WTC11 (cell line): ENCODE measurements around the gene PHF24. TPM values are rescaled to one million over a fixed set of nuclear protein-coding genes. Genes with fewer than 3 reads are reported as not detected.

Experiments
- ATAC-seq: fragments of 200-7000 bp; cut with Tn5 transposase; 2 replicates; pipeline ENCODE4 v1.10.0; 2021; ENCODE audit warnings: mild to moderate bottlenecking, moderate library complexity
- CTCF ChIA-PET: fragments of 300-600 bp; sonication (Branson Sonifier 250); formaldehyde crosslinking; loops from one replicate; lab custom pipeline; 2021; ENCODE audit warnings: antibody characterized with exemption; lab: Charles Lee
- POLR2A ChIA-PET: fragments of 350-600 bp; sonication (Branson Sonifier 250); formaldehyde crosslinking; loops from one replicate; lab custom pipeline; 2021; ENCODE audit warnings: antibody characterized with exemption; lab: Charles Lee
- DNase-seq: peaks from one replicate; pipeline ENCODE4 v3.0.0; 2021; ENCODE audit warnings: low spot score
- H3K27ac Mint-ChIP-seq: 2 replicates; pipeline ENCODE4 v1.8.0; 2021; ENCODE audit warnings: mixed read lengths
- H3K27me3 Mint-ChIP-seq: 2 replicates; pipeline ENCODE4 v1.8.0; 2021; ENCODE audit warnings: low read depth, mild to moderate bottlenecking, moderate library complexity, mixed read lengths
- H3K36me3 Mint-ChIP-seq: 2 replicates; pipeline ENCODE4 v1.8.0; 2021; ENCODE audit warnings: mixed read lengths
- H3K4me1 Mint-ChIP-seq: 2 replicates; pipeline ENCODE4 v1.8.0; 2022; ENCODE audit warnings: mixed read lengths
- H3K4me3 Mint-ChIP-seq: 2 replicates; pipeline ENCODE4 v1.8.0; 2021; ENCODE audit warnings: mild to moderate bottlenecking, moderate library complexity, mixed read lengths
- H3K9me3 Mint-ChIP-seq: 2 replicates; pipeline ENCODE4 v1.8.0; 2021; ENCODE audit warnings: mixed read lengths
- ATF3 ChIP-seq: sonication (generic); formaldehyde crosslinking; conservative IDR thresholded peaks from 2 replicates; pipeline ENCODE4 v1.8.1; 2022; ENCODE audit warnings: mild to moderate bottlenecking, missing genetic modification reagents
- CREM ChIP-seq: sonication (generic); formaldehyde crosslinking; IDR thresholded peaks from 2 replicates; pipeline ENCODE4 v1.8.1; 2022; ENCODE audit warnings: mild to moderate bottlenecking, missing genetic modification reagents, moderate library complexity
- E2F5 ChIP-seq: sonication (generic); formaldehyde crosslinking; IDR thresholded peaks from 2 replicates; pipeline ENCODE4 v1.8.1; 2022; ENCODE audit warnings: mild to moderate bottlenecking, moderate library complexity, missing genetic modification reagents
- EMX1 ChIP-seq: fragments of 250-450 bp; sonication (Bioruptor Pico); IDR thresholded peaks from 2 replicates; pipeline ENCODE4 v1.8.0; 2021; ENCODE audit warnings: mild to moderate bottlenecking
- ESRRA ChIP-seq: sonication (generic); formaldehyde crosslinking; IDR thresholded peaks from 2 replicates; pipeline ENCODE4 v1.8.1; 2022; ENCODE audit warnings: mild to moderate bottlenecking, missing genetic modification reagents, borderline replicate concordance
- FOXJ3 ChIP-seq: sonication (generic); formaldehyde crosslinking; IDR thresholded peaks from 2 replicates; pipeline ENCODE4 v1.9.0; 2021; ENCODE audit warnings: missing genetic modification reagents, mild to moderate bottlenecking, borderline replicate concordance
- IRF1 ChIP-seq: sonication (generic); formaldehyde crosslinking; IDR thresholded peaks from 2 replicates; pipeline ENCODE4 v1.8.0; 2023; ENCODE audit warnings: missing genetic modification reagents
- KAT7 ChIP-seq: sonication (generic); formaldehyde crosslinking; IDR thresholded peaks from 2 replicates; pipeline ENCODE4 v1.8.1; 2023; ENCODE audit warnings: missing genetic modification reagents, mild to moderate bottlenecking, borderline replicate concordance
- MAX ChIP-seq: sonication (generic); formaldehyde crosslinking; IDR thresholded peaks from 2 replicates; pipeline ENCODE4 v1.8.0; 2022; ENCODE audit warnings: mild to moderate bottlenecking, missing genetic modification reagents
- MLX ChIP-seq: sonication (generic); formaldehyde crosslinking; IDR thresholded peaks from 2 replicates; pipeline ENCODE4 v1.8.1; 2023; ENCODE audit warnings: mild to moderate bottlenecking, missing genetic modification reagents, moderate library complexity
- MXD4 ChIP-seq: fragments of 250-450 bp; sonication (Bioruptor Pico); IDR thresholded peaks from 2 replicates; pipeline ENCODE4 v1.8.0; 2021; ENCODE audit warnings: mild to moderate bottlenecking, moderate library complexity, borderline replicate concordance
- NFATC4 ChIP-seq: fragments of 250-450 bp; sonication (Bioruptor Pico); IDR thresholded peaks from 2 replicates; pipeline ENCODE4 v1.9.0; 2021; ENCODE audit warnings: mild to moderate bottlenecking
- NFE2L1 ChIP-seq: sonication (generic); formaldehyde crosslinking; IDR thresholded peaks from 2 replicates; pipeline ENCODE4 v1.8.1; 2023; ENCODE audit warnings: missing genetic modification reagents
- NR2C2 ChIP-seq: sonication (generic); formaldehyde crosslinking; IDR thresholded peaks from 2 replicates; pipeline ENCODE4 v1.8.0; 2022; ENCODE audit warnings: mild to moderate bottlenecking, missing genetic modification reagents
- PREB ChIP-seq: sonication (generic); formaldehyde crosslinking; IDR thresholded peaks from 2 replicates; pipeline ENCODE4 v1.8.1; 2022; ENCODE audit warnings: mild to moderate bottlenecking, missing genetic modification reagents, moderate library complexity, borderline replicate concordance
- PRRX2 ChIP-seq: fragments of 250-450 bp; sonication (Bioruptor Pico); IDR thresholded peaks from 2 replicates; pipeline ENCODE4 v1.8.0; 2021; ENCODE audit warnings: mild to moderate bottlenecking
- SMAD3 ChIP-seq: sonication (generic); formaldehyde crosslinking; IDR thresholded peaks from 2 replicates; pipeline ENCODE4 v1.8.0; 2022; ENCODE audit warnings: missing genetic modification reagents, mild to moderate bottlenecking, borderline replicate concordance
- SP1 ChIP-seq: sonication (generic); formaldehyde crosslinking; conservative IDR thresholded peaks from 2 replicates; pipeline ENCODE4 v1.8.1; 2022; ENCODE audit warnings: missing genetic modification reagents
- TEAD1 ChIP-seq: sonication (generic); formaldehyde crosslinking; IDR thresholded peaks from 2 replicates; pipeline ENCODE4 v1.8.0; 2022; ENCODE audit warnings: mild to moderate bottlenecking, missing genetic modification reagents
- ZBTB43 ChIP-seq: sonication (generic); formaldehyde crosslinking; IDR thresholded peaks from 2 replicates; pipeline ENCODE4 v1.8.1; 2023; ENCODE audit warnings: mild to moderate bottlenecking, missing genetic modification reagents
- ZNF121 ChIP-seq: sonication (generic); formaldehyde crosslinking; IDR thresholded peaks from 2 replicates; pipeline ENCODE4 v1.8.0; 2023; ENCODE audit warnings: missing genetic modification reagents
- ZNF232 ChIP-seq: sonication (generic); formaldehyde crosslinking; IDR thresholded peaks from 2 replicates; pipeline ENCODE4 v1.8.0; 2022; ENCODE audit warnings: mild to moderate bottlenecking, missing genetic modification reagents
- ZNF512 ChIP-seq: sonication (generic); formaldehyde crosslinking; IDR thresholded peaks from 2 replicates; pipeline ENCODE4 v1.8.1; 2022; ENCODE audit warnings: missing genetic modification reagents, borderline replicate concordance
- total RNA-seq: library from RNA; stranded (reverse); gene quantifications from 3 replicates; pipeline ENCODE4 v1.2.3, GENCODE V29; 2021

Gene PHF24
- total RNA-seq, 1 experiment from 2014 or later, result 0.59 TPM

GRCh38 chr9:34989003-34989945, 31.2 kb downstream of the PHF24 start, which contains the start of gene DNAJB5 (continued):
- TF ChIP-seq NFATC4 (CRISPR knock-in tag) (no peak), TEAD1 (CRISPR knock-in tag) (peak; percentile 97), PREB (CRISPR knock-in tag) (no peak), FOXJ3 (CRISPR knock-in tag) (no peak), PRRX2 (no peak), IRF1 (CRISPR knock-in tag) (no peak), ZNF512 (CRISPR knock-in tag) (no peak), MAX (CRISPR knock-in tag) (peak; percentile 61; the same call in 1 of the 2 replicates), NFE2L1 (0 out of 2 replicates have a peak, but pooled peaks have one; percentile 21), SP1 (CRISPR knock-in tag) (peak; percentile 98), MLX (CRISPR knock-in tag) (no peak), EMX1 (CRISPR knock-in tag) (no peak), ZNF232 (no peak), MXD4 (CRISPR knock-in tag) (no peak), E2F5 (CRISPR knock-in tag) (0 out of 2 replicates have a peak, but pooled peaks have one; percentile 33), NR2C2 (CRISPR knock-in tag) (no peak), ZNF121 (CRISPR knock-in tag) (no peak), CREM (CRISPR knock-in tag) (0 out of 2 replicates have a peak, but pooled peaks have one; percentile 23), ESRRA (no peak)

- H3K4me1 Mint-ChIP-seq, result peaks cover 65% of the 10 kb centered on the region
- peaks cover 4% of the 10 kb centered on the region for H3K27me3 Mint-ChIP-seq
- ChIA-PET POLR2A (interaction anchor here (0.9 to 3.4 kb wide), 8 partner anchors 11 to 126 kb away, joined by 3 to 10 read pairs (median 5); partner anchors contain the start of genes ATOSB, FANCG and VCP), CTCF (interaction anchor here (0.7 to 10.1 kb wide), 11 partner anchors 28 to 528 kb away, joined by 3 to 183 read pairs (median 8); partner anchors contain the start of genes PIGO, UNC13B and VCP)
- peak overlapping the region; percentile 98 for H3K27ac Mint-ChIP-seq
- peak; percentile 87 for DNase-seq
- peak overlapping the region; percentile 82 for H3K4me3 Mint-ChIP-seq
- ATAC-seq, result peak; percentile 24
- no peaks in the 10 kb centered on the region for H3K9me3 Mint-ChIP-seq
- peaks cover 10% of the 10 kb centered on the region; the same call in 1 of the 2 replicates for H3K36me3 Mint-ChIP-seq
- TF ChIP-seq TEAD1 (CRISPR knock-in tag) (0 out of 2 replicates have a peak, but pooled peaks have one; percentile 38), KAT7 (CRISPR knock-in tag) (no peak), SMAD3 (CRISPR knock-in tag) (0 out of 2 replicates have a peak, but pooled peaks have one; percentile 55), ZBTB43 (CRISPR knock-in tag) (no peak), ZNF232 (peak; percentile 27; the same call in 1 of the 2 replicates), ATF3 (no peak), PRRX2 (no peak)
Observed at GRCh38 chr9:34989946-34990635, 32.0 kb downstream of the PHF24 start.
